K562 (cell line): Measurements from ENCODE around the gene CNRIP1. TPM values are rescaled to one million over a fixed set of nuclear protein-coding genes. Genes with fewer than 3 reads are reported as not detected.
A peak's percentile ranks its signal among the peaks of the same experiment; 100 is the strongest.

Source experiments
- ARNT ChIP-seq, 2 experiments: fragments of 450-650 bp; IDR thresholded peaks; 2 replicates each; pipeline ENCODE4 v1.6.1; 2016; ENCODE audit warnings: mild to moderate bottlenecking in 1 of 2
- CHD4 ChIP-seq: fragments of 200-600 bp; sonication (generic); IDR thresholded peaks from 3 replicates; pipeline ENCODE4 v1.6.1; 2012; ENCODE audit warnings: low read depth, mild to moderate bottlenecking, mixed read lengths, low read length, inconsistent platforms; ENCODE audit not compliant: insufficient read depth, insufficient replicate concordance, poor library complexity, severe bottlenecking
- GTF2E2 ChIP-seq: fragments of 200-800 bp; sonication (Bioruptor generic); IDR thresholded peaks from 2 replicates; pipeline ENCODE4 v1.6.1; 2016; ENCODE audit warnings: missing genetic modification characterization, missing compliant biosample characterization
- HDAC1 ChIP-seq, 2 experiments: fragments of 450-650 bp; IDR thresholded peaks; 2 replicates each; pipeline ENCODE4 v1.6.1; 2016 to 2017; ENCODE audit warnings: inconsistent platforms in 1 of 2, mild to moderate bottlenecking in 1 of 2, moderate library complexity in 1 of 2
- MCM5 ChIP-seq: fragments of 450-650 bp; IDR thresholded peaks from 2 replicates; pipeline ENCODE4 v1.6.1; 2016; ENCODE audit warnings: low read depth
- NEUROD1 ChIP-seq: fragments of 150-350 bp; IDR thresholded peaks from 2 replicates; pipeline ENCODE4 v1.6.1; 2014; ENCODE audit warnings: borderline replicate concordance, low read length, low read depth; ENCODE audit not compliant: partially characterized antibody
- NR2C2 ChIP-seq, 2 experiments: fragments of 200-800 bp in 1 of 2; sonication (Bioruptor generic) in 1 of 2; sonication (generic) in 1 of 2; formaldehyde crosslinking in 1 of 2; IDR thresholded peaks; 2 replicates each; pipeline versions ENCODE4 v1.6.1 to v1.8.0; 2016 to 2022; ENCODE audit warnings: mild to moderate bottlenecking in 1 of 2, missing compliant biosample characterization in 1 of 2, missing genetic modification characterization in 1 of 2, missing genetic modification reagents in 1 of 2
- RBBP5 ChIP-seq: fragments of 200-600 bp; sonication (generic); IDR thresholded peaks from 2 replicates; pipeline ENCODE4 v1.6.1; 2012; ENCODE audit warnings: borderline replicate concordance, mild to moderate bottlenecking, low read length, control low read depth, inconsistent platforms; ENCODE audit not compliant: insufficient read depth, poor library complexity, severe bottlenecking
- RCOR1 ChIP-seq, 2 experiments: IDR thresholded peaks; 2 replicates each; pipeline ENCODE4 v1.6.1; 2012; ENCODE audit warnings: low read depth in 2 of 2, low read length in 2 of 2, borderline replicate concordance in 1 of 2, improper control_type of control experiment in 1 of 2
- RREB1 ChIP-seq: fragments of 250-450 bp; sonication (Bioruptor Pico); IDR thresholded peaks from 2 replicates; pipeline ENCODE4 v1.4.0; 2020
- SOX6 ChIP-seq: fragments of 450-650 bp; IDR thresholded peaks from 2 replicates; pipeline ENCODE4 v1.6.1; 2014; ENCODE audit warnings: mild to moderate bottlenecking
- TFAM ChIP-seq: fragments of 250-450 bp; sonication (Bioruptor Pico); conservative IDR thresholded peaks from 2 replicates; pipeline ENCODE4 v1.5.0; 2021; ENCODE audit warnings: mild to moderate bottlenecking, moderate library complexity
- TFAP4 ChIP-seq: sonication (generic); formaldehyde crosslinking; IDR thresholded peaks from 2 replicates; pipeline ENCODE4 v1.8.0; 2022; ENCODE audit warnings: missing genetic modification reagents, mild to moderate bottlenecking, moderate library complexity, borderline replicate concordance
- USF1 ChIP-seq: sonication (generic); formaldehyde crosslinking; IDR thresholded peaks from 2 replicates; pipeline ENCODE4 v1.9.0; 2022; ENCODE audit warnings: mild to moderate bottlenecking, missing genetic modification reagents
- ZNF174 ChIP-seq: fragments of 250-450 bp; sonication (Bioruptor Pico); IDR thresholded peaks from 2 replicates; pipeline ENCODE4 v1.4.0; 2020; ENCODE audit warnings: mild to moderate bottlenecking
- ZNF449 ChIP-seq: fragments of 250-450 bp; sonication (Bioruptor Pico); IDR thresholded peaks from 2 replicates; pipeline ENCODE4 v1.8.0; 2022; ENCODE audit warnings: moderate library complexity, mild to moderate bottlenecking, inconsistent platforms
- ZNF507 ChIP-seq: conservative IDR thresholded peaks from 2 replicates; pipeline ENCODE4 v1.6.1; 2017; ENCODE audit warnings: missing genetic modification characterization, missing compliant biosample characterization
- ZNF717 ChIP-seq: fragments of 250-450 bp; sonication (Bioruptor Pico); IDR thresholded peaks from 2 replicates; pipeline ENCODE4 v1.5.0; 2021
- ZNF766 ChIP-seq: fragments of 200-800 bp; sonication (Bioruptor generic); conservative IDR thresholded peaks from 2 replicates; pipeline ENCODE4 v1.6.1; 2016; ENCODE audit warnings: missing genetic modification characterization, missing compliant biosample characterization
- ZNF77 ChIP-seq: fragments of 250-450 bp; sonication (Bioruptor Pico); IDR thresholded peaks from 2 replicates; pipeline ENCODE4 v1.5.0; 2020
- polyA plus RNA-seq, 8 experiments: library from polyadenylated mRNA; depleted of rRNA in 4 of 8; stranded (reverse) in 5 of 8; unstranded in 3 of 8; fragments of >200 nt; fragmentation: Nextera tagmentation in 2 of 8; fragmentation: Illumina TruSeq in 1 of 8; extraction: Ambion mirVana in 2 of 8; extraction: Trizol in 1 of 8; gene quantifications; 2 replicates each; pipeline versions ENCODE4 v1.2.1 to v1.2.3, GENCODE V29; 2011 to 2014; ENCODE audit warnings: inconsistent platforms in 1 of 8, missing spikeins in 1 of 8
- total RNA-seq, 7 experiments: library from RNA; depleted of rRNA in 6 of 7; stranded (reverse); fragments of >200 nt in 6 of 7; fragmentation: Illumina TruSeq in 2 of 7; extraction: Trizol in 2 of 7; gene quantifications; 2 replicates each; pipeline versions ENCODE4 v1.2.1 to v1.2.3, GENCODE V29; 2011 to 2021; ENCODE audit warnings: low replicate concordance in 1 of 7

The CNRIP1 gene
- total and polyA plus RNA-seq, 9 of the 15 experiments (the other 6 are each of a cell fraction or from before 2014, with no cell fraction given) = 0.59 to 2.1 (median 1.5) TPM

- TF ChIP-seq RREB1 (CRISPR knock-in tag) (no peak), TFAP4 (CRISPR knock-in tag) (no peak), MCM5 (no peak), GTF2E2 (tag) (no peak), TFAM (CRISPR knock-in tag) (no peak), NEUROD1 (no peak), SOX6 (0 out of 2 replicates have a peak, but pooled peaks have one; percentile 26), ZNF507 (no peak), ZNF449 (CRISPR knock-in tag) (no peak), HDAC1 (IDR thresholded peaks at IDR 0.05) (no peak), ARNT (IDR thresholded peaks at IDR 0.05) (no peak), RCOR1 (IDR thresholded peaks at IDR 0.05; ENCODE audit: borderline replicate concordance in 1 of 2, low read depth in 2 of 2, low read length in 2 of 2) (peak in 1 of 2 experiments; percentile 31; a peak in 1 of 4 replicates), RBBP5 (no peak), ZNF717 (CRISPR knock-in tag) (no peak), NR2C2 (CRISPR knock-in tag; IDR thresholded peaks at IDR 0.05) (no peak), NR2C2 (tag; IDR thresholded peaks at IDR 0.05) (no peak), ZNF77 (CRISPR knock-in tag) (no peak), ZNF766 (CRISPR knock-in tag) (no peak), CHD4 (no peak), ZNF174 (CRISPR knock-in tag) (no peak), USF1 (no peak)
Observed at GRCh38 chr2:68291314-68291713, 28.4 kb downstream of the CNRIP1 start (continued).
